HCT116 (cell line): ENCODE measurements around the gene EMD. TPM values are rescaled to one million over a fixed set of nuclear protein-coding genes. Genes with fewer than 3 reads are reported as not detected.

Experiments used
- ATAC-seq: fragments of 200-7000 bp; cut with Tn5 transposase; 2 replicates; pipeline ENCODE4 v1.9.1; 2020; ENCODE audit warnings: mild to moderate bottlenecking, moderate library complexity
- BruUV-seq: library from RNA; stranded (reverse); fragments of 400-500 nt; replicated peaks from 2 replicates; lab custom pipeline; 2021; lab: Mats Ljungman, UMichigan
- CTCF ChIA-PET: fragments of 300-600 bp; sonication (Branson Sonifier 250); formaldehyde crosslinking; loops from one replicate; lab custom pipeline; 2021; ENCODE audit warnings: antibody characterized with exemption; lab: Charles Lee
- POLR2A ChIA-PET: fragments of 300-600, 350-600 bp; sonication (Branson Sonifier 250); formaldehyde crosslinking; loops from one replicate; lab custom pipeline; 2021; ENCODE audit warnings: antibody characterized with exemption; lab: Charles Lee
- RAD21 ChIA-PET, 2 experiments: fragments of 300-600 bp; sonication (Branson Sonifier 250); formaldehyde crosslinking; loops; one replicate each; lab custom pipeline; 2023; ENCODE audit warnings: low total read pairs in 2 of 2; ENCODE audit not compliant: uncharacterized antibody in 2 of 2, unreplicated experiment in 2 of 2, low non-redundant PET in 1 of 2; lab: Charles Lee
- DNase-seq: peaks from one replicate; pipeline ENCODE4 v3.0.0-alpha.2; 2010; ENCODE audit warnings: low read depth, low spot score
- H2AFZ ChIP-seq: fragments of 200-600 bp; shearing (Covaris generic), sonication (generic); 2 replicates; pipeline ENCODE4 v1.6.1; 2017; ENCODE audit warnings: low read depth, mixed run types, mixed read lengths, antibody characterized with exemption, low read length; ENCODE audit not compliant: poor library complexity, severe bottlenecking
- H3K27ac ChIP-seq: 2 replicates; pipeline ENCODE4 v1.5.1; 2012; ENCODE audit warnings: low read depth, low read length
- H3K27me3 ChIP-seq: fragments of 200-600 bp; sonication (generic); 2 replicates; pipeline ENCODE4 v1.6.1; 2016; ENCODE audit warnings: mixed run types, low read length, mixed read lengths; ENCODE audit not compliant: insufficient read depth
- H3K36me3 ChIP-seq, 2 experiments: fragments of 200-500 bp in 1 of 2; fragments of 200-600 bp in 1 of 2; sonication (Bioruptor generic) in 1 of 2; sonication (generic) in 1 of 2; 2 replicates each; pipeline versions ENCODE4 v1.5.1 to v1.6.1; 2014 to 2016; ENCODE audit warnings: low read length in 2 of 2, inconsistent platforms in 1 of 2, mixed read lengths in 1 of 2, mixed run types in 1 of 2; ENCODE audit not compliant: insufficient read depth in 2 of 2, control insufficient read depth in 1 of 2
- H3K4me1 ChIP-seq, 2 experiments: fragments of 200-600 bp in 1 of 2; sonication (generic) in 1 of 2; 2 replicates each; pipeline versions ENCODE4 v1.5.1 to v1.6.1; 2012 to 2017; ENCODE audit warnings: low read length in 2 of 2, inconsistent platforms in 1 of 2, mild to moderate bottlenecking in 1 of 2, mixed read lengths in 1 of 2, mixed run types in 1 of 2, moderate library complexity in 1 of 2; ENCODE audit not compliant: insufficient read depth in 2 of 2, control insufficient read depth in 1 of 2
- H3K4me2 ChIP-seq: fragments of 200-600 bp; sonication (generic); 2 replicates; pipeline ENCODE4 v1.6.1; 2017; ENCODE audit warnings: mixed run types, low read length, mixed read lengths
- H3K4me3 ChIP-seq, 2 experiments: fragments of 200-600 bp in 1 of 2; sonication (generic) in 1 of 2; replicated peaks in 1 of 2; 2 replicates each; pipeline ENCODE4 v1.5.1; 2011 to 2016; ENCODE audit warnings: low read length in 2 of 2, control low read depth in 1 of 2, low read depth in 1 of 2, mild to moderate bottlenecking in 1 of 2, mixed read lengths in 1 of 2, mixed run types in 1 of 2
- H3K79me2 ChIP-seq: fragments of 200-600 bp; sonication (generic); 2 replicates; pipeline ENCODE4 v1.6.1; 2017; ENCODE audit warnings: mild to moderate bottlenecking, mixed run types, low read length, moderate library complexity, mixed read lengths; ENCODE audit not compliant: insufficient read depth
- H3K9ac ChIP-seq: fragments of 200-600 bp; sonication (generic); 2 replicates; pipeline ENCODE4 v1.6.1; 2016; ENCODE audit warnings: low read length, mixed read lengths
- H3K9me2 ChIP-seq: fragments of 200-600 bp; sonication (generic), shearing (Covaris generic); 2 replicates; pipeline ENCODE4 v1.6.1; 2017; ENCODE audit warnings: mixed run types, mild to moderate bottlenecking, moderate library complexity; ENCODE audit not compliant: insufficient read depth
- H3K9me3 ChIP-seq, 2 experiments: fragments of 200-500 bp in 1 of 2; fragments of 200-600 bp in 1 of 2; sonication (Bioruptor generic) in 1 of 2; sonication (generic) in 1 of 2; 2 replicates each; pipeline ENCODE4 v1.6.1; 2014 to 2017; ENCODE audit warnings: low read length in 2 of 2, mixed read lengths in 2 of 2, inconsistent platforms in 1 of 2, low read depth in 1 of 2, mild to moderate bottlenecking in 1 of 2, mixed run types in 1 of 2, moderate library complexity in 1 of 2; ENCODE audit not compliant: control insufficient read depth in 1 of 2, insufficient read depth in 1 of 2
- H4K20me1 ChIP-seq: fragments of 200-600 bp; sonication (generic), shearing (Covaris generic); 2 replicates; pipeline ENCODE4 v1.6.1; 2017; ENCODE audit warnings: mixed run types, mild to moderate bottlenecking, moderate library complexity; ENCODE audit not compliant: insufficient read depth
- CTCF ChIP-seq, 3 experiments: fragments of 200-600 bp in 1 of 3; sonication (generic) in 1 of 3; IDR thresholded peaks in 2 of 3; conservative IDR thresholded peaks in 1 of 3; 2 replicates each; pipeline ENCODE4 v1.5.1; 2012 to 2017; ENCODE audit warnings: low read depth in 2 of 3, low read length in 2 of 3, antibody characterized with exemption in 1 of 3, borderline replicate concordance in 1 of 3, control low read depth in 1 of 3, mild to moderate bottlenecking in 1 of 3, mixed read lengths in 1 of 3, mixed run types in 1 of 3, moderate library complexity in 1 of 3; ENCODE audit not compliant: insufficient read depth in 1 of 3
- EGR1 ChIP-seq: IDR thresholded peaks from 2 replicates; pipeline ENCODE4 v1.6.1; 2012; ENCODE audit warnings: low read depth
- ELF1 ChIP-seq: IDR thresholded peaks from 2 replicates; pipeline ENCODE4 v1.6.1; 2012; ENCODE audit warnings: low read depth, borderline replicate concordance
- FOSL1 ChIP-seq: IDR thresholded peaks from 2 replicates; pipeline ENCODE4 v1.6.1; 2012; ENCODE audit warnings: low read depth
- POLR2A ChIP-seq: IDR thresholded peaks from 2 replicates; pipeline ENCODE4 v1.7.0; 2011; ENCODE audit warnings: borderline replicate concordance; ENCODE audit not compliant: insufficient read depth, insufficient read length; ENCODE audit errors: extremely low read depth
- POLR2AphosphoS5 ChIP-seq: IDR thresholded peaks from 2 replicates; pipeline ENCODE4 v1.6.1; 2011; ENCODE audit warnings: mild to moderate bottlenecking, low read depth, low read length, moderate library complexity
- REST ChIP-seq: IDR thresholded peaks from 2 replicates; pipeline ENCODE4 v1.6.1; 2012; ENCODE audit warnings: low read depth
- SIN3A ChIP-seq: IDR thresholded peaks from 2 replicates; pipeline ENCODE4 v1.6.1; 2012; ENCODE audit warnings: low read depth
- SP1 ChIP-seq: IDR thresholded peaks from 2 replicates; pipeline ENCODE4 v1.6.1; 2012; ENCODE audit warnings: low read depth
- SRF ChIP-seq: IDR thresholded peaks from 2 replicates; pipeline ENCODE4 v1.6.1; 2012; ENCODE audit warnings: low read depth
- TCF7L2 ChIP-seq: IDR thresholded peaks from 2 replicates; pipeline ENCODE4 v1.7.0; 2011; ENCODE audit warnings: borderline replicate concordance, inconsistent platforms; ENCODE audit not compliant: insufficient read depth, insufficient read length; ENCODE audit errors: extremely low read depth
- YY1 ChIP-seq: IDR thresholded peaks from 2 replicates; pipeline ENCODE4 v1.6.1; 2011; ENCODE audit warnings: low read length, low read depth, moderate library complexity, mild to moderate bottlenecking; ENCODE audit not compliant: insufficient replicate concordance; ENCODE audit errors: extremely low read depth
- ZBTB33 ChIP-seq: IDR thresholded peaks from 2 replicates; pipeline ENCODE4 v1.6.1; 2011; ENCODE audit warnings: mild to moderate bottlenecking, low read length, moderate library complexity; ENCODE audit not compliant: insufficient replicate concordance; ENCODE audit errors: extremely low read depth
- ZFX ChIP-seq: fragments of 450-650 bp; IDR thresholded peaks from 2 replicates; pipeline ENCODE4 v1.6.1; 2017
- ZNF274 ChIP-seq: fragments of 200-500 bp; sonication (Bioruptor generic); IDR thresholded peaks from 2 replicates; pipeline ENCODE4 v1.6.1; 2014; ENCODE audit warnings: mild to moderate bottlenecking, low read depth, low read length, inconsistent platforms
- intact Hi-C: fragments of 100-400 bp; cut with micrococcal nuclease; formaldehyde crosslinking; loops from 2 replicates; pipeline ENCODE4 v1.10.0; 2022
- total RNA-seq: library from RNA; stranded (reverse); gene quantifications from one replicate; pipeline ENCODE4 v1.2.1, GENCODE V29; 2021; ENCODE audit not compliant: unreplicated experiment

Gene EMD
- total RNA-seq, 1 experiment from 2014 or later: 102 TPM

- TF ChIP-seq REST (no peak), ZFX (no peak), EGR1 (no peak), ZNF274 (no peak)
Observed at GRCh38 chrX:154333837-154334271, 45.2 kb upstream of the EMD start (continued).

GRCh38 chrX:154334496-154334895 is 44.6 kb upstream of the EMD start:
- H3K9me3 ChIP-seq: no peaks in the 10 kb centered on the region
- no peak for TF ChIP-seq FOSL1
- TF ChIP-seq POLR2AphosphoS5: no peak
- no peak for TF ChIP-seq ZFX
- TF ChIP-seq ELF1: no peak
- no peak for TF ChIP-seq SRF
- no peak for TF ChIP-seq POLR2A
- TF ChIP-seq CTCF (IDR thresholded peaks at IDR 0.05 in 2 of 3, conservative IDR thresholded peaks at IDR 0.05 in 1 of 3; ENCODE audit: borderline replicate concordance in 1 of 3, insufficient read depth in 1 of 3, low read depth in 2 of 3, low read length in 2 of 3): no peak
- no peak for TF ChIP-seq YY1
- TF ChIP-seq EGR1: no peak
- no peak for TF ChIP-seq ZNF274
- no peak for TF ChIP-seq SP1
- TF ChIP-seq SIN3A: no peak
- no peak for TF ChIP-seq ZBTB33
- no peak for TF ChIP-seq TCF7L2
- no peaks in the 10 kb centered on the region for H3K4me1 ChIP-seq
- ChIA-PET CTCF (no interaction called here), RAD21 (no interaction called here), POLR2A (no interaction called here)
- no peaks in the 10 kb centered on the region for H3K79me2 ChIP-seq
- no peak for DNase-seq
- H3K27ac ChIP-seq: no peak overlapping the region
- H4K20me1 ChIP-seq: no peaks in the 10 kb centered on the region
- intact Hi-C loops: no loop called here
- H3K9ac ChIP-seq: no peak overlapping the region
- H2AFZ ChIP-seq: no peak overlapping the region
- H3K9me2 ChIP-seq: no peaks in the 10 kb centered on the region
- no peak overlapping the region for H3K4me2 ChIP-seq
- no peak overlapping the region for H3K4me3 ChIP-seq
- no peak for ATAC-seq
- no peaks in the 10 kb centered on the region for H3K27me3 ChIP-seq
- BruUV-seq: no TSS peak
- H3K36me3 ChIP-seq: no peaks in the 10 kb centered on the region
